NCI-H1417 (cell line): ENCODE measurements around the gene PPP2R3A.
A peak's percentile ranks its signal among the peaks of the same experiment; 100 is the strongest.

Source experiments
- DNase-seq, 3 experiments: peaks; one replicate each; lab custom pipeline; 2025; lab: John Stamatoyannopoulos, UW

PPP2R3A gene

DNA sequence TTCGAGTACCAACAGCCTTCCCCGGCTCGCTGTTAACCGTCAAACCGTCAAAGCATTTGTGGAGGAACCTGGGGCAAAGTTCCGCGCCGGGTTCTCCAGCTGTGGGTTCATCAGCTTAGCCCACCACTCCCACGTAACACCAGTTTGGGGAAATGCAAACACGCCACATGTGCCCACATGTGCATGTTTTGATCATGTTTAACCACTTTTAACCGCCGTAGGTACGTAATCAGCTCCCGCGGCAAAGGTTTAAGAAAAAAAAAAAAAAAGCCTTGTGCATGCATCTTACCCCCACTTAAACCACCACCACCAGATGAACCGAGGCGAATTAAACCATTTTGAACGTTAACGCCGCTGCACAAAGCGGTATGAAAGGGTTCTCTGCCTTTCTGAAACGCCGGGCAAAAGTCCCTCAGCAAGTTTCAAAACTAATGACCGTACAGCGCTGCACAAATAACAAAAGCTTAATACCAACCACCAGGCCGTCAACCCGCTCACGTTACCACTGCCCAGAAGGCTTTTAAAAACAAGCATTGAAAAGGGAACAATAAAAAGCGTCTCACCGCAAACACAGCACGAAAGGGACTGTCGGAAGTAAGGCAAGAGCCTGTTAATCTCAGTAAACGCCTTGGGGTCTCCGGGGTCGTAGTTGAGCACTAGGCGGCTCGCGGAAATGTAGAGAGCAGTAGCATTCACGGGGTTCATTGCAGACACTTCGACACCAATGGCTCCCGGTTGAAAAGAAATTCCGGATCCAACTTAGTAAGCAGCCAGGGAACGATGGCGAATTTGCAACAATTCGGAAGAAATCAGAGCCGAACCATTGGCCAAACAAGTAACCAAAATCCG lies 229.1 kb downstream of the PPP2R3A start:
- peak; percentile 38 to 77 (median 57) for DNase-seq

DNA sequence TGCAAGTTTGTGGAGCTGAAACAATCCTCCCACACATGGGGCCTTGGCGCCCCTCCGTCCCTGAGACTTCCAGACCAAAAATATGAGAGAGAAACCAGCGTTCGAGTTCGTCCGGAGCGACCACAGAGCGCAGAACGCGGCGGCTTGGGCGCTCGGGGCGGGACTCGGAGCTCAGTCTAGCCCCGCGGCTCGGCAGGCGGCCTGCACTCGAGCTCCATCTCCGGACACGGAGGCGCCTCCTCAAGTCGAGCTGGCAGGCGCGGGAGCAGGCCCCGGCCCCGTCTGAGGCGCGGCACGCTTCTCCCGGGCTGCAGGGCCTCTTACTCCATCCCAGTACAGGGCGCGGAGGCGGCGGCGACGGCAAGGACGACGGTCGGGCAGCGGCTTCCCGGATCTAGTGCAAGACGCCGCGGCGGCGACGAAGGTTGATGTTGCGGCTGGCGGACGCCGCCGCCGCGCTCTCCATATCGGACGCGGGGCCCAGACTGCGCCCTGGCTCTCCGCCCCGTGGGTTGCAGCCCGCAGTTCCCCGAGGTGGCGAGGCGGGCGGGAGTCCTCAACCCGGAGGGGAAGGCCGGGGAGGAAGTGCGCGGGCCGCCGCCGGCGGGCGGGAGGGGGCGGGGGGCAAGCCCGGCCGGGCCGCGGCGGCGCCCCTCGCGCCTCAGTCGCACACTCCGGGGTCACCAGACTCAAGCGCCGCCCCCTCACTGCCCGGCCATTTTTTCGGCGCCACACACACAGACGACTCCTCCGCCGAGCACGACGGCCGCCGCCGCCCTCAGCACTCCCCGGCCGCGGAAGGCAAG lies 229.9 kb downstream of the PPP2R3A start:
- DNase-seq: peak in 2 of 3 experiments; percentile 66 to 80

GRCh38 chr3:136196064-136196400 lies 230.5 kb downstream of the PPP2R3A start, which contains the start of gene MSL2:
Gene MSL2, minus strand, starts transcription at chr3:136196335. Its CDS starts 1,222 bp downstream, at chr3:136195113.
- peak in 1 of 3 experiments; percentile 94 for DNase-seq

DNA sequence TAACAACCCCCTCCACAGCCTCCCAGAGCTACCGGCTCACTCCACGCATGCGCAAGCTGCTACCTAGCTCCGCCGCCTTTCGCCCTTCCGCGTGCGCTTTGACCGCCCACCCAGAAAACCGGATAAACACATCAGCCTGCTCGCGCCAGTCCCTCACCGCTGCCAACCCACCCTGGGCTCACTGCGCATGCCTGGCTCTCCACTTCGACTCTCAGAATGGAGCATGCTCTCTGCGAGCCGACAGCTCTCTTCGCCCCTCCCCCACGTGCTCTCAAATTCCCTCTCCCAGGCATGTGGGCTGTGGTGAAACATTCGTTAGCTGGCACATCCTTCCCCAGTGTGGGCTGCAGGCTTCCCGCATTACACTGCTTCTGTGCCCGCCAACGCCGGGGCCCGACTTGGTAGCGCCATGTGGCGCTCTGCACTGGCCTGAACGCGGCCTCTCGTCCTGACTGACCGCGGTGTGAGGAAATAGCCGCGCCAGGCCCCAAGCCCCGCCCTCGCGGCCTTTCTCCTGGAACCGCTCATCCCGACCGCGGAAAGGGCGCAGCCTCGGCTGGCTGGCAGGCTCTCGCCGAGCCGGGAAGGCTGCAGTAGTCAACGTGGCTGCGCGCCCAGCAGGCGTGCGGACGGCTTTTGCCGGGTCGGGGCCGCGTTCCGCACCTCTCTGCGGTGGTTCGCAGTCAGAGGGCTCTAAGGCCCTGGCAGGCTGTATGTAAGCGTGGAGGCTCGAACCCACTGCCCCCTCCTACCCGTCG lies 231.1 kb downstream of the PPP2R3A start:
- peak; percentile 99 to 100 (median 99) for DNase-seq

- DNase-seq: peak; percentile 14 to 80 (median 31)
Measured at GRCh38 chr3:136197159-136197793, 231.7 kb downstream of the PPP2R3A start.
